Keratinocyte (primary cell): ENCODE measurements around the gene GRAP.

ENCODE experiments used
- CTCF ChIP-seq, 3 experiments: IDR thresholded peaks in 1 of 3; conservative IDR thresholded peaks in 1 of 3; optimal IDR thresholded peaks in 1 of 3; 2 replicates in 2 of 3; 3 replicates in 1 of 3; pipeline versions ENCODE3 to v1.5.1; 2011; ENCODE audit warnings: low read length in 3 of 3, mild to moderate bottlenecking in 3 of 3, moderate library complexity in 2 of 3, control low read depth in 1 of 3, inconsistent platforms in 1 of 3; ENCODE audit not compliant: insufficient read depth in 2 of 3; ENCODE audit errors: extremely low read depth in 1 of 3
- EZH2 ChIP-seq: IDR thresholded peaks from one replicate; pipeline ENCODE4 v1.6.1; 2012; ENCODE audit warnings: inconsistent platforms, mild to moderate bottlenecking, low read length, moderate library complexity

- TF ChIP-seq EZH2: no peak
- TF ChIP-seq CTCF (optimal IDR thresholded peaks at IDR 0.05 in 1 of 3, IDR thresholded peaks at IDR 0.05 in 1 of 3, conservative IDR thresholded peaks at IDR 0.05 in 1 of 3; ENCODE audit: extremely low read depth in 1 of 3, insufficient read depth in 2 of 3, low read length in 3 of 3): no peak
These were observed 49.0 kb downstream of the GRAP start for GRCh38 chr17:18997650-18998196.
